Thyroid gland (tissue), 4 donors: ENCODE data around the gene BCL2. TPM values are rescaled to one million over a fixed set of nuclear protein-coding genes. Genes with fewer than 3 reads are reported as not detected.

Experiments used
- DNase-seq, 2 donors: peaks; one replicate each; pipeline ENCODE4 v3.0.0-alpha.2; 2019
- H3K27ac ChIP-seq, 3 donors: fragments of 200-600 bp; sonication (generic); 1 replicate in 2 of 3; 2 replicates in 1 of 3; pipeline ENCODE4 v1.5.1; 2016 to 2019; ENCODE audit warnings: mild to moderate bottlenecking in 1 of 3, moderate library complexity in 1 of 3
- H3K27me3 ChIP-seq: fragments of 200-600 bp; sonication (generic); one replicate; pipeline ENCODE4 v1.5.1; 2019
- H3K36me3 ChIP-seq, 2 donors: fragments of 200-600 bp; sonication (generic); one replicate each; pipeline ENCODE4 v1.5.1; 2016 to 2019
- H3K4me1 ChIP-seq, 2 donors: fragments of 200-600 bp; sonication (generic); one replicate each; pipeline ENCODE4 v1.5.1; 2017 to 2019
- H3K4me3 ChIP-seq, 3 donors: fragments of 200-600 bp; sonication (generic); replicated peaks in 1 of 3; 1 replicate in 2 of 3; 2 replicates in 1 of 3; pipeline ENCODE4 v1.5.1; 2016; ENCODE audit warnings: mild to moderate bottlenecking in 1 of 3
- H3K9me3 ChIP-seq: fragments of 200-600 bp; sonication (generic); one replicate; pipeline ENCODE4 v1.5.1; 2017
- CTCF ChIP-seq, 6 experiments: fragments of 200-600 bp in 3 of 6; fragments of 450-650 bp in 3 of 6; sonication (generic) in 3 of 6; IDR thresholded peaks; one replicate each; pipeline ENCODE4 v1.5.1; 2016 to 2019; ENCODE audit warnings: antibody characterized with exemption in 6 of 6, mild to moderate bottlenecking in 2 of 6, inconsistent platforms in 1 of 6, moderate library complexity in 1 of 6
- POLR2A ChIP-seq, 2 donors: fragments of 450-650 bp; IDR thresholded peaks; one replicate each; pipeline ENCODE4 v1.6.1; 2017; ENCODE audit warnings: antibody characterized with exemption in 2 of 2, mild to moderate bottlenecking in 2 of 2, moderate library complexity in 1 of 2
- WGBS, 2 donors: methylation state at CpG; one replicate each; pipeline ENCODE4 v1.1.5; 2017; 5-methylcytosine and 5-hydroxymethylcytosine counted together
- intact Hi-C: fragments of 100-400 bp; cut with DNase I; formaldehyde crosslinking; loops from one replicate; pipeline ENCODE4 v1.15.1; 2023
- total RNA-seq, 4 donors: library from RNA; depleted of rRNA; stranded (reverse); fragments of >200 nt; gene quantifications; one replicate each; pipeline ENCODE4 v1.2.3, GENCODE V29; 2016

Gene BCL2
- total RNA-seq, 4 donors from 2014 or later = 108 to 163 (median 115) TPM

- no peaks in the 10 kb centered on the region for H3K36me3 ChIP-seq
- H3K4me3 ChIP-seq = no peak overlapping the region
- H3K27ac ChIP-seq = peak overlapping the region in 1 of 3 donors; percentile 3
- intact Hi-C loops = no loop called here
- H3K9me3 ChIP-seq = no peaks in the 10 kb centered on the region
- WGBS, 2 donors = 92 to 94% methylated on average over 16 of the region's 16 CpGs
- H3K4me1 ChIP-seq = peaks cover 45 to 47% of the 10 kb centered on the region in 2 donors
- TF ChIP-seq POLR2A (IDR thresholded peaks at IDR 0.05) (no peak), CTCF (IDR thresholded peaks at IDR 0.05) (no peak)
- no peak for DNase-seq
- H3K27me3 ChIP-seq = no peaks in the 10 kb centered on the region
Measured at GRCh38 chr18:63258749-63259566, 60.6 kb downstream of the BCL2 start.

- WGBS, 2 donors = 91 to 95% methylated on average over 5 of the region's 5 CpGs
- peaks cover 30 to 32% of the 10 kb centered on the region in 2 donors for H3K4me1 ChIP-seq
Measured at GRCh38 chr18:63257453-63257852, 62.1 kb downstream of the BCL2 start.

GRCh38 chr18:63255435-63255834, 64.1 kb downstream of the BCL2 start:
- H3K4me3 ChIP-seq = no peak overlapping the region
- no peaks in the 10 kb centered on the region for H3K36me3 ChIP-seq
- peaks cover 9 to 13% of the 10 kb centered on the region in 2 donors for H3K4me1 ChIP-seq
- WGBS, 2 donors = 90 to 92% methylated on average over 3 of the region's 3 CpGs
- no peak for TF ChIP-seq CTCF (IDR thresholded peaks at IDR 0.05)
- no peak for TF ChIP-seq POLR2A (IDR thresholded peaks at IDR 0.05)
- H3K27me3 ChIP-seq = no peaks in the 10 kb centered on the region
- no peak for DNase-seq
- no peaks in the 10 kb centered on the region for H3K9me3 ChIP-seq
- intact Hi-C loops = no loop called here
- no peak overlapping the region for H3K27ac ChIP-seq

More at GRCh38 chr18:63257453-63257852, 62.1 kb downstream of the BCL2 start:
- intact Hi-C loops = no loop called here
- Histone ChIP-seq H3K27me3 (no peaks in the 10 kb centered on the region), H3K27ac (peak overlapping the region in 1 of 3 donors; percentile 10), H3K36me3 (no peaks in the 10 kb centered on the region), H3K9me3 (no peaks in the 10 kb centered on the region), H3K4me3 (no peak overlapping the region)
- TF ChIP-seq CTCF (IDR thresholded peaks at IDR 0.05) (no peak), POLR2A (IDR thresholded peaks at IDR 0.05) (no peak)
- DNase-seq = no peak

- H3K27ac ChIP-seq = no peak overlapping the region
- no peaks in the 10 kb centered on the region for H3K36me3 ChIP-seq
- H3K9me3 ChIP-seq = no peaks in the 10 kb centered on the region
- no peaks in the 10 kb centered on the region for H3K27me3 ChIP-seq
- no peak for TF ChIP-seq CTCF (IDR thresholded peaks at IDR 0.05)
- no peak for TF ChIP-seq POLR2A (IDR thresholded peaks at IDR 0.05)
- peaks cover 7 to 8% of the 10 kb centered on the region in 2 donors for H3K4me1 ChIP-seq
- 81 to 95% methylated on average over 4 of the region's 4 CpGs for whole genome bisulfite sequencing, 2 donors
- no peak for DNase-seq
- no peak overlapping the region for H3K4me3 ChIP-seq
- intact Hi-C loops = no loop called here
Measured at GRCh38 chr18:63254716-63255399, 64.7 kb downstream of the BCL2 start.
